Mesenteric fat pad (tissue), 1 donor: ENCODE measurements around the gene FAM162A. TPM values are rescaled to one million over a fixed set of nuclear protein-coding genes. Genes with fewer than 3 reads are reported as not detected.
A peak's percentile ranks its signal among the peaks of the same experiment; 100 is the strongest.

ENCODE experiments used
- DNase-seq: peaks from one replicate; pipeline ENCODE4 v3.0.0-alpha.2; 2020; ENCODE audit warnings: low spot score
- total RNA-seq: library from RNA; stranded (reverse); fragmentation: NEBNext Ultra II Directional; extraction: Animal tissue kit (Norgen Biotek cat#: 25700); gene quantifications from one replicate; pipeline ENCODE4 v1.2.1, GENCODE V29; 2021
- donor health status: DM: yes; HTN: yes; CAD: no.

The FAM162A gene
- total RNA-seq, 1 donor from 2014 or later = 29.1 TPM

DNA sequence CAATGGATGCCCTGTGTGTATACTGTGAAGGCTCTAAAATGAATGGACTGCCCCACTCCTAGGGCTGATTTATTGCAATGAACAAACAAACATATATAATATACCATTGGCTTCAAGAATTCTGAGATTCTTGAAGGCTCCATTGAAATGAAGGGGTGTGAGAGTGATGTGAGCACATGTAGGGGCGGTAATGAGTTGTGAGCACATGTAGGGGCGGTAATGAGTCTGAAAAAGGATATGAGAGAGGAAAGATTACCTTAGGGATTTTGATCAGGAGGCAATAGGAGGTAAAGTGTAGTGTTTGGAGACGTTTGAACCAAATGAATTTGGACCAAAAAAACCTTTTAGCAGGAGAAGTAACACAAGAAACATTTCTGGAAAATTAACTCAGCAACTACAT, 3.7 kb downstream of the FAM162A start:
- no peak for DNase-seq

DNA sequence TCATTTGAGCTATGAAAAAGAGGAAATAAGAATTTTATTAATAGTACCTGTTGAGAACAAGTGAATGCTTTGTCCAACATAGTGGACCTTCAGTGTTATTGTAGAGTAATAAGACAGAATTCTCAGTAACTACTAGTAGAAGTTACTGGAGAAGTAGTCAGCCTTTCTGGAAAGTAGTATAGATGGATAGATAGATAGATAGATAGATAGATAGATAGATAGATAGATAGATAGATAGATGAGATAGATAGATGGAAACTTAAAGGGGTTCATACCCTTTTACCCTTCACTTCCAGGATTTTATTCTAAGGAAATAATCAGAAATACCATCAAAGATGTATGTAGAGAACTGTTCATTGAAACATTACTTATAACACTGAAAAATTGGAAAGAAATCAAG, 5.2 kb downstream of the FAM162A start:
- DNase-seq = no peak

DNA sequence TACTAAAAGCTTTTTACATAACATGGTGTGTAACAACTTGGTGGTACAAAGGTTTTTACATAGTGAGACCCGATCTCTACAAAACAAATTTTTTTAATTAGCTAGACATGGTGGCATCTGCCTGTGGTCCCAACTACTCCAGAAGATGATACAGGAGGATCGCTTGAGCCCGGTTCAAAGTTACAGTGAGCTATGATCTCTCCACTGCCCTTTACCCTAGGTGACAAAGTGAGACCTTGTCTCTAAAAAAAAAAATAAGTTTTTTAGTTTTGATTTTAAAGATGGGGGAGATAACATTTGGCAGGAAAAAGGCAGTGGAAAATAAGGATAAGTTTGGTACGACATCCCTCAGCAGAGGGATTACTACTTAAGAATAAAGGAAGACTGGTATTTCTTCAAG, 5.9 kb downstream of the FAM162A start:
- DNase-seq = no peak

DNA sequence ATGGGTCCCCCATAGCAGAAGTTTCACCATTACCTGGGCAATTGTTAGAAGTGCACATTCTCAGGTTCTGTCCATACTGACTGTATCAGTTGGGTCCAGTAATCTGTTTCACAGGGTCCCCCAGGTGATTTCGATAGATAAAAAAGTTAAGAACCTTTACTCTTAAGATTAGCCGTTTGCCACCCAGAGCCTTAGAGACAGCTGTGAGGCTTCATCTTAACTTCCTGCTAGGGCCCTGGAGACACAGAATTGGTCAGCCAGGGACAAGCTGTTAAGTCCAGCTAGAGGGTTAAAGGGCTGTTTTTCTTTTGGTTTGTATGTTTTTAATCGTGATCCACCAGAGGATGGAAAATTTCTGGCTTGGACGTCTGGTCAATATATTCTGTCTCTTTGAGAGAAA, 6.7 kb downstream of the FAM162A start:
- DNase-seq = no peak

DNA sequence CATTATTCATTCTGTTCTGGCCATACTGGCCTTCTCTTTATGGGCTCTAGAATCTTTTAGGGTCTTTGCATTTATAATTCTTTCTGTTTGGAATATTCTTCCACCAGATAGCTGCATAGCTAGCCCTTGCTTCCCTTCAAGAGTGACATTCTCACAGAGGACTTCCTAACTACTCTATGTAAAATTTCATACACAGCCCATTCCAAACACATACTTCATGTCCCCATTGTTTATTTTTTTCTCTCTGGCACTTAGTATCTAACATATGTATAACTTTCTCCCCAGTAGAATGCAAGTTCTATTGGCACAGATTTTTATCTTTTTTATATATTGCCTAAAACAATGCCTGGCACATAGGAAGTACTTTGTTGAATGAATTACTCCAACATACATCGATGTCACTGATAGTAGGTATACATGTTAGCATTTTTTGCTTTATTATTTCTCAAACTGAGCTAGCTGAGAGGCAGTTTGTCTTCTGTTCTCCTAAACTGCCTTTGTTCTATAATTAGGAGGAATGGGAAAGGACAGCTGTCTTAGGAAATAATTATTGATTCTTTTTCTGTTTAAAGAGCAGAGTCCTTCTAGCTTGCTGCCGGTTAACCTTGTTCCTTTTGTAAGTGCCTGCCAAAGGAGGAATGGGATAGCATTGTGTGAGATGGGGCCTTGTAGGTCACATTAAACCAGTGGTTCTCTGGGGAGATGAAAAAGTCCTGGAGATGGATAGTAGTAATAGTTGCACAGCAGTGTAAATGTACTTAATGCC, 7.9 kb downstream of the FAM162A start:
- no peak for DNase-seq

DNA sequence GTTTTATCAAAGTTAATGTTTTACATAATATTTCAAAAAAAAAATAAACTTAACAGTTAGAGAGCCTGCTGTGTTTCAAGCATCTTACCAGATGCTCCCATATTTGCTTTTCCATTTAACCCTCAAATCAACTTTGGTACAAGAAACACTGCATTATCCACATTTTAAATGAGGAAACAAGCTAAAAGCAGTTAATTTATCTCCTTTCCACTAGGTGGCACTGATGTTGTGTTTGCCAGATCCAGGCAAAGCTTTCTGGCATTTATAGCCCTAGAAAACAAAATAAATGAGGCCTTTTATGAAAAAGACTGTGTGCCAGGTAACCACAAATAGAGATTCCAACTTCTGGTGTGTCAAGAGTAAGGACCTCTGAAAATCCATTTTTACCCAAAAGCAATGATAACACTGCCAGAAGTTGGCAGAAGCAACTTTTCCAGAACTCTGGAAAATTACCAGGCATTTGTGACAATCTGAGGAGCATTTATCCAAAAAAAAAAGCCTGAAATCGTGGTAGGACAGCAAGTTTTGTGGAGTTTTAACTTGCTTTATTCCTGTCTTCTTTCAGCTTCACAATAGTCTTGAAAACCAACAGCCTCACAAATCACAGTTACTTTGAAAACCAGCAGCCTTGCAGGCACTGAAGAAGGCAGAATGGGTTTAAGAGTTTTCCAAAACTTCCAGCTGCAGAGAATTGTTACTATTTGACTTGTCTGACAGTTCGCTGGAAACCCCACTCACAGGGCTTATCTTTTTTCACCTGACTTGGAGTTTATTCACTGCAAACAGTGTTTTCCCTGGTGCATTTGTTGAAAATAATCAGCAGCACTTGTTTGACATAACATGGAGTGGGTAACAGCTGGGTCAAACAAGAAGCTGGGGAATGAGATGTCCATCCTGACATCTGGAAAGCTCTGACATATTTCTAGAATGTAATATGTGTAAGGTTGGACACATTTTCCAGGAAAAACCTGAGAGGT, 9.2 kb downstream of the FAM162A start:
- no peak for DNase-seq

DNA sequence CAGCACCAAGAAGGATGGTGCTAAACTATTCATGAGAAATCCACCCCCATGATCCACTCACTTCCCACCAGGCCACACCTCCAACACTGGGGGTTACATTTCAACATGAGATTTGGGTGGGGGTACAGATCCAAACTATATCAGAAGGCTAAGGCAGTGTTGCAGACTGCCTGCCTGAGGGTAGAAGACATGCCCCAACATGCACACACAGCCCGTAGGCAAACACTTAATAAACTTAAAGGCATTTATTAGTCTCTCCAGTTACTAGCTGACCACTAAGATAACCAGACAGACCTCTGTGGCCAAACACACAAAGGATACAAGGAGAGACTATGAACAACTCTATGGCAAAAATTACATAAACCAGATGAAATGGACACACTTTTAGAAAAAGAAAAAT, 10.2 kb downstream of the FAM162A start:
- DNase-seq = no peak

DNA sequence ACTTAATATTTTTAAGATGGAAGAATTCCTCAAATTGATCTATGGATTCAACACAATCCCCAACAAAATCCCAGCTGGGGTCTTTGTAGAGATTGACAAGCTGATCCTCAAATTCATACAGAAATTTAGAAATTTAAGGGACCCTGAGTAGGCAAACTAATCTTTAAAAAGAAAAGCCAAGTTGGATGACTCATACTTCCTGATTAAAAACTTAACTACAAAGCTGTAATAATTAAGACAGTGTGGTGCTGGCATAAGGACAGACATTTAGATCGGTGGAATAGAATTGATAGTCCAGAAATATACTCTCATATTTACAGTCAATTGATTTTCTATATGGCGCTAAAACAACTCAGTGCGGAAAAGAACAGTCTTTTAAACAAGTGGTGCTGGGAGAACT, 11.6 kb downstream of the FAM162A start:
- DNase-seq = no peak

DNA sequence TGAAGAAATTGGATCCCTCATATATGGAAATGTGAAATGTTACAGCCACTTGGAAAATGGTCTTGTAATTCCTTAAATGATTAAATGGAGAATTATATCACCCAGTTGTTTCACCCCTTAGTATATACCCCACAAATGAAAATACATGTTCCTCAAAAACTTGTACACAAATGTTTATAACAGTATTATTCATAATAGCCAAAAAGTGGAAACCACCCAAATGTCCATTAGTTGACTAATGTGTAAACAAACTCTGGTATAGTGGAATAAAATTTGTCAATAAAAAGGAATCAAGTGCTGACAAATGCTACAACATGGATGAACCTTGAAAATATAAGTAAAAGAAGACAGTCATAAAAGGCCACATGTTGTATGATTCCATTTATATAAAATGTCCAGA, 12.5 kb downstream of the FAM162A start:
- DNase-seq = no peak

DNA sequence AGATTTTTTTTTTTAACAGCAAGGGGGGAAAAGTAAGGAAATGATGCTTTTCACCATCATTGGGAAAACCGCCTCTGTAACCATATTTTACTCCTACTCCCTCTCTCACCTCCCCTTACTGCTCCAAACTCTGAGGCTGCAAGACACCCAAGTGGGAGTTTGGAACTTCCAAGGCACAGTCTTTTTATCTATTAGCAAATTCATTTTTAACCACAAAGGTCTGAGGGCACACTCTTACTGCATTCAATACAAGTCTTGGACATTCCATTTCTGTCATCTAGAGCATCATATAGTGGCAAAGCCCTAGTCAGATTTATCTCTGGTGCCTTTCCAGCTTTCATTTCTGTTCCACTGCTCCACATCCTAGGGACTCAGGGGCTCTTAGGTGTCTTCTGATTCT, 13.2 kb downstream of the FAM162A start:
- no peak for DNase-seq

DNA sequence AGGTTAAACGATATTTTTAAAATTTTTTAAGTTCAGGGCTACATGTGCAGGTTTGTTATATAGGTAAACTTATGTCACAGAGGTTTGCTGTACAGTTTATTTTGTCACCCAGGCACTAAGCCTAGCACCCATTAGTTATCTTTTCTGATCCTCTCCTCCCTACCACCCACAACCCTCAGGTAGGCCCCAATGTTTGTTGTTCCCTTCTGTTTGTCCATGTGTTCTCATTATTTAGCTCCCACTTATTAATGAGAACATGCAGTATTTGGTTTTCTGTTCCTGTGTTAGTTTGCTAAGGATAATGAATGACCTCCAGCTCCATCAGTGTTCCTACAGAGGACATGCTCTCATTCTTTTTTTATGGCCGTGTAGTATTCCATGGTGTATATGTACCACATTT, 14.9 kb downstream of the FAM162A start:
- no peak for DNase-seq

DNA sequence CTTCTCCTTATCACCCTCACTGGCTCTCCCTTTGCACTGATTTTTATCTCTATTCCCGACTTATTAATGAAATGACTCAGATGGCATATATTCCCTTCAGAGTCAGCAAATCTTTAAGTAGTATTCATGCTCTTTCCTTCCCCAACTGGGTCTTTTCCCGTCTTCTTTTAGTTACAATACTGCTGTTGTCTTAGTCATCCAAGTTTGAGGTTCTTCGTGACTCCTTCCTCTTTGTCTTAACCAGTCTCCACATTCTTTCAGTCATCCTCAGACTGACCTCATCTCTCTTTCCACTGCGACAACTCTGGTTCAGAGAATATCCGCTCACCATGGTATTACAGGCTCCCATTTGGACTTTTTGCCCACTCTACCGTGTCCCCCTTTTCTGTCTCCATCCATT, 19.5 kb downstream of the FAM162A start:
- DNase-seq = no peak

DNA sequence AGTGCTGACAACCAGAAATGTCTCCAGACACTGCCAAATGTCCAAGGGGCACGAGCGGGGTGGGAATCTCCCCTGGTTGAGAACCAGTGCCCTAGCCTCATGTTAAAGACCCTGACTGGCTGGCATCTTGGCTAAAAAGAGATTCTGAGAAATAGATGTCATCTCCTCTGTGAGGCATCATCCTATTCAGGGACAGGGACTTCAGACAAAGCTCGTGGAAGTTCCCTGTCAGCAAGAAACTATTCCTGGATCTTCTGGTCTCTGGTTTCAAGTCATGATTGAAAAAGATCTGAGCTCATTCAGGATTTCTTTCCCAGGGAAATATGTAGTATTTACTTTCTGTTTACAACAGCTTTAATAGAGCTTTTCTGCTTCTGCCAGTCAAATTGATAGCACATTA, 21.0 kb downstream of the FAM162A start:
- DNase-seq = no peak

DNA sequence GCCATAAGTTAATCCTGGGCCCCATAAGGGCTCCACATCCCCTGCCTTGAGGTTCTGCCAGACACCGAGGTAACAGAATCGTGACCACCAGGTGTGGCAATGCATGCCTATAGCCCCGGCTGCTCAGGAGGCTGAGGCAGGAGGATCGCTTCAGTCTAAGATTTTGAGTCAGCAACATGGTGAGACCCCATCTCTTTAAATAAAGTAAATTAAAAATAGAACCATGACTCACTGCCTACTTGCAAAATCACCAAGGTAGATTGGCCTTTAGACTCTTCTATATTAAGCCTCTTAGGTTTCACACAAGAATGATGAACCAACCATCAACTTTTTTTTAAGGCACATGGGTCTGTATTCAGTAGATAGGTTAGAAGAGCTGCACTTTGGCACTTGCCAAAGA, 22.2 kb downstream of the FAM162A start:
- DNase-seq = no peak

DNA sequence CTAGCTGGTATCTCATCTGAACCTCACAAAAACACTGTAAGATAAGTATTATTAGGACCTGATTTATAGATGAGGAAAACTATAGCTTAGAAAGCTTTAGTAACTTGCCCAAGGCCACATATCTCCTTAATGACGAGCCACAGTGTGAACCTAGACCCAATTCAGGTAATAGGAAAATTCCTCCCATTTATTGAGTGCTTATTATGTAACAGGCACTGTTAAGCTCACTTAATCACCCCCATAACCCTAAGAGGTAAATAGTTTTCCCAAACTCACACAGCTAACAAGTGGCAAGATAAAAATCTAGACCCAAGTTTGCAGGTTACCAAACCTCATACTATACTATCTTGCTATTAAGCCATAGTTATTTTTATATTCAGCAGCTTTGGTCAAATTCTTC, 24.0 kb downstream of the FAM162A start:
- DNase-seq = no peak

DNA sequence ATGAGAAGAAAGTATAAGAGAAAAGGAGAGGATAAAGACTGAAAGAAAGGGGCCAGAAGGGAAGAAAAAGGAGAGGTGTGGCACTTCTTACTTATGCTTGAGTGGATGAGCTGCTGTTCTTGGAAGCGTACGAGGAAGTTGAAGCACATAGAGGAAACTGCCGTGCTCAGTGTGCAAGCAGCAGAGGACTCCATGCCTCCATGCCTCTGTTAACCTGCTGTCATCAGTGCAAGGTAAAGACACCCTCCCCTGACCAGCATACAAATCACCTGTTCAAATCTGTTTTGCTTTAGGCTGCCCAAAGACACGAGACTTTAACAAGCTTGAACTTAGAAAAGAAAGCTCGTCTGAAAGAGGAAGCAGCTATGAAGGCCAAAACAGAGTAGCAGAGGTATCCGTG, 25.5 kb downstream of the FAM162A start:
- no peak for DNase-seq

DNA sequence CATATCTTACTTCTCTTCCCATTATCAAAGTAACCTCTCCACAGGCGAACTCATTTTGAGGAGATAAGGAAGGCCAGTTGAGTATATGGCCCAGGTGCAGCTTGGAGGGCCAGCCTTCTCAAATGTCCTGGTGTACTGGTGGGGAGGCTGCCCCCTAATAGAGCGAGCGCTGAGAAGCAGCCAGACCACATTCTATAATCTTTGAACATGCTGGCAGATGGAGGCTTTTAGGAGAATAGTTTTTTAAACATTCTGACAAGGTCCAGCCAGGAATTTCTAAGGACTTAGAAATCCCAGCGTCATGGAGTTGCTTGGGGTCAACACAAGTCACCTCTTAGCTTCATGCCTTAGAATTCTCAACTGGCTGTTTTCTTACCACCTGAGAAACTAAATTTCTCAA, 26.1 kb downstream of the FAM162A start:
- DNase-seq = no peak

DNA sequence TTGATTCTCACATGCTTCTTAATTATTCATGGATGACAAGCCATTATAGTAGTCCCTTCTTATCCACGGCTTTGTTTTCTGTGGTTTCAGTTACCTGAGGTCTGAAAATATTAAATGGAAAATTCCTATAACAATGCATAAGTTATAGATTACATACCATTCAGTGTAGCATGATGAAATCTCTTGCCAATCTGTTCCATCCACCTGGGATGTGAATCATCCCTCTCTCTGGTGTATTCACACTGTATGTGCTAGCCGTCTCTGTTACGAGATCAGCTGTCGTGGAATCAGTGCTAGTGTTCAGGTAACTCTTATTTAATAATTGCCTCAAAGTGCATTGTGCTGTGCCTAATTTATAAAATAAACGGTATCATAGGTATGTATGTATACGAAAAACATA, 26.7 kb downstream of the FAM162A start:
- no peak for DNase-seq

DNA sequence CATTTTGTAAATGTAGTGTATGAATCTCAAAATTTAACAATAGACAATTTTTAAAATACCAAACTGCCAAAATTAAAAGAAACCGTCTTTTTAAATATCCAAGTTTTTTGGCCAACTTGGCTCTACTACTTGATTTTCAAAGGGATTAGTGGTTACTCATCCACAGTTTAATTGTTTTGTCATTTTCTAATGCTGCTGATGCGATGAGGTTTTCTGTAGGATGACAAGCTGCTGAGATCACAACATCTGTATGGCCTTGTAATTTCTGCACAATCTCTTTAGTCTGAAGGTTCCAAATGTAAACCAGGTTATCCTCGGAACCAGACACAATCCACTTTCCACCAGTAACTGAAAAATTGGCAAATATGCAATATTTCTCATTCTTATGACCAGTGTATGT, 30.4 kb downstream of the FAM162A start:
- no peak for DNase-seq

DNA sequence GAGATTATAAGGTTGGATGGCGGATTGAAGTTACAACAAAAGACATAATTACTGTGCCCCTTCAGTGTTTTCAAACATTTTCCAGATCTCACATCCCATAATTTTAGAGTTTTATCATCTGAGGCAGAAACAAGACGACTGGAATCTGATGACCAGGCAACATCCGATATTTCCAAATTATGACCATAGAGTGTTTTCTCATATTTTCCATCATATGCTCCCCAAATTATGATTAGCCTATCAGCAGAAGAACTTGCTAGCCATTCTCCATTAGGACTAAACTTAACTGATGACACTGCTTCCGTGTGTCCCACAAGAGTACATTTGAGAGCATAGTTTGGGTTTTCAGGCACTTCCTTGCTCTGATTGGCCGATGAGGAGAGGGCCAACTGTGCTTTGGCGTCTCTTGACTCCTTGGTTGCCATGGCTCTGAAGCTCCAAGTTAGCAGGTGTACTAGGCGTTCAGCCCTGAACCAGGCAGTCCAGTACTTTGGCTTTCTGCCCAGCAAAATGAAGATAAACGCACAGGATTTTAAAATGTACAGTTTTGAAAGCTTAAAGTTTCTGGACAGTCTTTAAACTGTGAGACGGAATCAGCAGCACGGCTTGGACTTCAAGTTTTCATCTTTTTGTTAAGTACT, 31.2 kb downstream of the FAM162A start:
- no peak for DNase-seq

DNA sequence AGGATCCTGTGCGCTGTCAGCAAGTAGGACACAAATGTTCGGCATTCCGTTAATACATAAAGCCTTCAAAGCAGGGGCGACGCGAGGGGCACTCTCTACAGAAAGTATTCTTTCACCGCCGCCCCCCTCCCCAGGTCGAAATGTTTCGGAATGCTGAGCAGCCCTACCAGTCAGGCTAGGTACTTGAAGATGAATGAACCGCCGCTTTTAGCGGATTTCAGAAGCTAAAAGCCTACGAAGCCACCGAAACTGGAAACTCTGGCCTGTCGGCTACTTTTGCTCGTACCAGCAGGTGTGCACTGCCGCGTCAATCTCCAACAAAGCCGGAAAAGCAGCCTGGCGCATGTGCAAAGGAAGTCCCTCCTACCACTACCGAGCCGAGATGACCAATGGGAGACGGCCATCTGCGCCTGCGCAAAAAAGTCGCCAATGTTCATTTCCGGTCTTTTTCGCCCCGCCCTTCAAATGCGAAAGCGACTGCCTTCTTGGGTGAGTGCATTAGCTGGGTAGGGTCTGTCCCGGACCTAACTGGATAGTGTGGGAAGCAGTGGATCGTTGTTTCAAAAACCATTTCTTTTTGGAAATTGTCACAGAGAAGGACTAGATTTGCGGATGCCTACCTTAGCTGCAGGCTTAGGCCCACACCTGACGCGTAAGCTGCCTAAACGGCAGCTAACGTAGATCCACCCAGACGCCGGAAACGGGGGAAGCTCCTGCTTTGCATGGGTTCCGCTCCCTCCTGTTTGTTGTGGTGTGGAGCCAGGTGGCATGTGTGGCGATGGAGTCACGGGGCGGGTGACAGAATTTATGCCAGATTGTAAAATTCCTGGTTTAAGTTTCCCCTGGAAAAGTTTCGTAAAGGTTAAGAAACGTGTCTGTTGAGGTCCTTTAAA, 32.0 kb downstream of the FAM162A start, which contains the start of gene WDR5B:
TSS of gene WDR5B (minus strand) at position 301 of the 893 bp plus-strand sequence. CDS start 534 bp downstream, outside the sequence.
- peak; percentile 99 for DNase-seq
